GM10266 (cell line): Measurements from ENCODE around the gene GLYATL2.

Experiments used
- DNase-seq: peaks from one replicate; pipeline ENCODE4 v3.0.0; 2012; ENCODE audit errors: extremely low spot score
- CTCF ChIP-seq: IDR thresholded peaks from 2 replicates; pipeline ENCODE4 v1.5.1; 2012; ENCODE audit warnings: mild to moderate bottlenecking, low read depth; ENCODE audit not compliant: control insufficient read depth, insufficient read depth; ENCODE audit errors: missing control alignments

The GLYATL2 gene

GRCh38 chr11:58844361-58845005 lies at the start of gene GLYATL2:
Gene GLYATL2 (minus strand): TSS chr11:58844704. CDS start chr11:58839612, 5,092 bp downstream.
- DNase-seq, result no peak
- no peak for TF ChIP-seq CTCF

- DNase-seq, result no peak
- no peak for TF ChIP-seq CTCF
Observed at GRCh38 chr11:58893899-58894298, 49.4 kb upstream of the GLYATL2 start.

GRCh38 chr11:58888579-58888978 lies 44.1 kb upstream of the GLYATL2 start:
- TF ChIP-seq CTCF, result no peak
- DNase-seq, result no peak

GRCh38 chr11:58887452-58887851 lies 42.9 kb upstream of the GLYATL2 start:
- DNase-seq, result no peak
- TF ChIP-seq CTCF, result no peak

GRCh38 chr11:58880625-58881024 lies 36.1 kb upstream of the GLYATL2 start:
- DNase-seq, result no peak
- TF ChIP-seq CTCF, result no peak

GRCh38 chr11:58880166-58880565 lies 35.7 kb upstream of the GLYATL2 start:
- DNase-seq, result no peak

GRCh38 chr11:58867556-58867955 lies 23.1 kb upstream of the GLYATL2 start:
- TF ChIP-seq CTCF, result no peak
- DNase-seq, result no peak

More at GRCh38 chr11:58880166-58880565, 35.7 kb upstream of the GLYATL2 start:
- no peak for TF ChIP-seq CTCF
